ENCODE measurements around the gene BCL2L15.

- TF ChIP-seq CTCF (IDR thresholded peaks at IDR 0.05) (no peak), POLR2A (IDR thresholded peaks at IDR 0.05; ENCODE audit: low read depth) (no peak), POLR2AphosphoS5 (IDR thresholded peaks at IDR 0.05) (no peak), EP300 (IDR thresholded peaks at IDR 0.05) (no peak)
These were observed 47.8 kb upstream of the BCL2L15 start for GRCh38 chr1:113935176-113935575.

All from esophagus muscularis mucosa (tissue), 4 donors.